Stromal cell of bone marrow (primary cell): Measurements from ENCODE around the gene KNOP1.
A peak's percentile ranks its signal among the peaks of the same experiment; 100 is the strongest.

Experiments
- DNase-seq: peaks from one replicate; pipeline ENCODE4 v3.0.0-alpha.2; 2012; ENCODE audit warnings: low read depth

The KNOP1 gene

DNA sequence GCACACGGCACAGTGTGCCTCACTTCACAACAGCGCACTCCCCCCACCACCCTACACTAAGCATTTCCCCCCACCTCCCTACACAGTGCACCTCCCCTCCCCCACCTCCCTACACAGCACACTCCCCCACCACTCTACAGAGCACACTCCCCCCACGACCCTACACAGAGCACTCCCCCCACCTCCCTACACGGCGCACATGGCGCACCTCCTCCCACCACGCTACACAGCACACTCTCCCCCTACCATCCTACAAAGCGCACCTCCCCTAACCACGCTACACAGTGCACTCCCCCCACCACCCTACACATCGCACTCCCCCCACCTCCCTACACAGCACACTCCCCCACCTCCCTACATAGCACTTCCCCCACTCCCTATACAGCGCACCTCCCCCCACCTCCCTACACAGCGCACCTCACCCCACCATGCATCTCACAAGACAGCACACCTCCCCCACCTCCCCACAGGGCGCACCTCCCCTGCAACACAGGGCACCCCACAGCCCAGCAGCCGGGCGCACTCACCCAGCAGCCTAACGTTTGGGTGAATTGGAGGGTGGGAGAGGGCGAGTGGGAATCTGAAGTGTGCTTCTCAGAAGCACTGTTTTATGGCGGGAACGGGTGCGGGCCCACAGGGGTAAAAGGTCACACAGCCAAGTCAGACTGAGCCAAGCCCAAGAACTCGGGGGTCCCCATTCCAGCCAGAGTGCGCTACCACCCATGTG, 10.3 kb downstream of the KNOP1 start:
- no peak for DNase-seq

DNA sequence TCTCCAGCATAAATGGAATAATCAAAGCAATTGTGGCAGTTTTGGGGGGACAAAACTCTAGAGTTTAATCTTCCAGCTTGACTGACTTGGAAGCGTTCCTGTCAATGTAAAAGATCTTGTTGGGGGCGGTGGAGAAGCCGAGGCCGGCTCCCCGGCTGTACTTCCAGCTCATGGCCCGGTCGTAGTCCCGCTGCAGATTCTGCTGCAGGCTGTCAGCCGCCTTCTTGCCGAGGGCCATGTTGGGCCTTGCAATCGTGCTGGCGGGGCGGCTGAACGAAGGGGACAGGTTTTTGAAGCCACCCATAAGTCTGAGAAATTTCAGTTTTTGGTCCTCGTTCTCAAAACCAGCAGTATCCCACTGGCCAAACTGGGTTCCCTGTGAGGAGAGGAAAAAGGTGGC, 11.2 kb downstream of the KNOP1 start:
- DNase-seq = no peak

DNA sequence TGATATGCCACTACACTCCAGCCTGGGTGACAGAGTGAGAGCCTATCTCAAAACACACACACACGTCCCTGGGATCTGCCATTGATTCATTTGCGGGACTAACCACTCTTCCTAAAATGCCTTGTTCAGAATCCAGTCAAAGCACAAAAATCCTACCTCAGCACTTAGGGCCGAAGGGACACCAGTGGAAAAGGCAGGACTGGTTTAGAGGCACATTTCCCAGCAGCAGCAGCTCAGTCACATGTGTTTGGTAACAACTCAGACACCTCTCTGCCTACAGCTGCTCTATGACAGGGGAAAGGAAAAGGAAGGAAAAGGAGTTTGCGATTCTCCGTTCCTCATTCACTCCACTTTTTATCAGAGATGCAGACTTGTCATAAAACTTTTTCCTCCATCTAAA, 12.2 kb downstream of the KNOP1 start:
- no peak for DNase-seq

DNA sequence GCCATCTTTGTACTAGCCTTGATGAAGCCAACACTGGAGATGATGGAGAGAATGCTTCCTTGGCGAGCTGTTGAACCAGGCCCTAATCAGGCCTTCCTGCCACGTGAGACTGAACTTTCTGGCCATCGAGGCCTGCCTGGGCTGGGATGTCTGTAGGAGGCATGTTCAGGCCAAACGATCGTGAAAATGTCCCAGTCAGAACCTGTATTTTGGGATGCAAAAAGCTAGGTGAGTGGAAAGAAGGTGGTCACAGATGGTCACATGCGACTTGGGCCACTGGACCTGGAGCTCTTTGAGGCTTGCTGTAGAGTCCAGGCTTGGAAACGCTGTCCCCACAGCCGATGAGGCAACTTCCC, 12.9 kb downstream of the KNOP1 start:
- DNase-seq = no peak

DNA sequence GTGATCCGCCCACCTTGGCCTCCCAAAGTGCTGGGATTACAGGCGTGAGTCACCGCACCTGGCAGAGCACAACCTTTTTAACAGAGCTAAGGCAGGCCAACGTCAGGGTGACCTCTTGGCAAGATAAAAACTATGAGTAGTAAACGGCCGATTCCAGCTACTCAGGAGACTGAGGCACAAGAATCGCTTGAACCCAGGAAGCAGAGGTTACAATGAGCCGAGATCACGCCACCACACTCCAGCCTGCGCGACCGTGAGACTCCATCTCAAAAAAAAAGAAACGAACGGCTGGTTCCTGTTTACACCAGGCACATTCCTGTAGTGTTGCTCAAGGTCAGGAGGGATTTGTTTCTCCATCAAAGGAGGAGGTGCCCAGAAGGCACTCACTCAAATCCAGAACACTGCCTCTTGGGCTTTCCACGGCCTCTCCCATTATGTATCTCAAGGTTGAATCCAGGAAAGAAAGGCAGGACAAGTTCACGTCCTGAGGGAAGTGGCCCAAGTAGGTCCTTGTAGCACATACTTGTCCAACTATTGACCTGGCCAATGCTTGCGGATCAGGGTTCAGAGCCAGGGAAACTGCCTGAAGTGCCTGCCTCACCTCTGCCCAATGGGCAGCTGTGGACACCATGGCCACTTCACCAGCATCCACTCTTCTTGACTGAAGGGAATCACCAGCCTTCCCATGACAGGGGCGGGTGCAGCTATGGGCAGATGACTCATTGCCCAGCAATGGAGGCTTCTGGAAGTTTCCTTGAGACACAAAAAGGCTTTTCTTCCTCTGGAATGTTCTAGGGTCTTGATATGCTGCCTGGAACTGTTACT, 13.5 kb downstream of the KNOP1 start:
- DNase-seq = no peak

DNA sequence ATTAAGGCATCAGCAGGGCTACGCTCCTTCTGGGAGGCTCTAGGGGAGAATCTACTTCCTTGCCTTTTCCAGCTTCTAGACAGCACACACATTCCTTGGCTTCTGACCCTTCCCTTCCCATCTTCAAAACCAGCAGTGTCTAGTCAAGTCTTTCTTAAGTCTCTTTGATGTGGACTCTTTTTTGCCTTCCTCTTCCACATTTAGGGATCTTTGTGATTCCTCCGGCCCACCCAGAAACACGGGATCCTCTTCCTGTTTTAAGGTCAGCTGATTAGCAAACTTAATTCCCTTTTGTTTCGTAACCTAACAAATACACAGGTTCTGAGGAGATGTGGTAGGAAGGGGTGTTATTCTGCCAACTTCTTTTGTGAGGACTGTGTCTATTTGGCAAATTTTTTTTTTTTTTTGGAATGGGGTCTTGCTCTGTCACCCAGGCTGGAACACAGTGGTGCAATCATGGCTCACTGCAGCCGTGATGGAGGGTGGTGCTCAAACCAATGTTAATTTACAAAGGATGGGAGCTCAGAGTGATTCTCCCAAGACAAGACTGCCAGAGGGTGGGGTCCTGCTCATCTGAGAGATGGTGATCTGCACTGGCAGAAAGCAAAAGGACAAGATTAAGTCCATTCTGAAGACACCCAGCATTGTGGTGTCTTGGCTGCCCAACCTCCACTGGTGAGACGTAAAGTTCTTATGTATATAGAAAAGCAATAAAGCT, 14.7 kb downstream of the KNOP1 start:
- DNase-seq = no peak

DNA sequence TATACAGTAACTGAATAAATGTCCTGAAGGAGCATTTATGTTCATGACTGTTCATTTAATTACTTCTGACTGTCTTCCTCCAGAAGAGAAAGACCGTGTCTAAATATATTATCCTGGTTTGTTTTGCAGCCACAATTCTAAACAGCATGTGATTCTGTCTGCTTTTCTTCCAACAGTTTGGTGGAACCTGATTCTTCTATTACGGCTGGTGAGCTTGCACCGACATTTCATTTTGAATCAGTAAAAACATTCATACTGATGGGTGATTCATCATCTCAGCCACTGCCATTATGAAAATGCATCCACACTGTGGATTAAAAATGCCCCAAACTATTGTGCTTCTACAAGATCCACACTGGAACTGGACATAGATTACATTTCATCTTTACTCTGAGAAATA, 16.9 kb downstream of the KNOP1 start:
- DNase-seq = no peak

DNA sequence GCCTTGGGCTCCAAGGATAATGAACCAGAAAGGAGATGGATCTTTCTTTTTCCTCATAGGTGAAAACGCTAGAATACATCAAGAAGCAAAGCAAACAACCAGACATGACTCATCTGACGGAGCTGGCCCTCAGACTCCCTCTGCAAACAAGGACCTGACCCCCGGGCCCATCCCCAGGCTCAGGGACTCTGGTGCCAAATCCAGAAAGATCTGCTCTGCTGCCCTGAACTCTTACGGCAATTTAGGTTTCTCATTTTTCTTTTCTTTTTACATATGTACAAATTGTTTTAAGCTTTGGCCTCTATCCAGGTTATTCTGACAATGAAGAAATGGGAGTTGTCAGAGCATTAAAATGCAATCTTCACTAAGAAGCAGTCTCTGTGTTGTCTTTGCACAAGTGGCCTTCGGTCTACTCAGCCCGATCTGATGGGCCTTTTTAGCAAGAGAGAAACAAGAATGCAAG, 17.7 kb downstream of the KNOP1 start:
- DNase-seq = no peak

DNA sequence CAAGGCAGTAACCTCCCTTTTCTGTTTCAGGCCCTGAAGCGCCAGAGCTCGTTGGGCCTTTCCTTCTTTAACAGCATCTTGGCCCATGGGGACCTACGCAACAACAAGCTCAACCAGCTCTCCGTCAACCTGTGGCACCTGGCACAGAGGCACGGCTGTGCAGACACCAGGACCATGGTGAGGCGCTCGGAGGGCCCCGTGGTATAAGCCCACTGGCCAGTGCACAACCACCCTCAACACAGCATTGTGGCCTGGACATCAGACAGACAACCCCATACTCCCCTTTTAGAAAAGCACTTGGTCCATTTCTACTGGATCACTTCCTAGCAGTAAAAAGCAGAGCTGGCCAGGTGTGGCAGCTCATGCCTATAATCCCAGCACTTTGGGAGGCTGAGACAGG, 18.6 kb downstream of the KNOP1 start:
- DNase-seq = no peak

DNA sequence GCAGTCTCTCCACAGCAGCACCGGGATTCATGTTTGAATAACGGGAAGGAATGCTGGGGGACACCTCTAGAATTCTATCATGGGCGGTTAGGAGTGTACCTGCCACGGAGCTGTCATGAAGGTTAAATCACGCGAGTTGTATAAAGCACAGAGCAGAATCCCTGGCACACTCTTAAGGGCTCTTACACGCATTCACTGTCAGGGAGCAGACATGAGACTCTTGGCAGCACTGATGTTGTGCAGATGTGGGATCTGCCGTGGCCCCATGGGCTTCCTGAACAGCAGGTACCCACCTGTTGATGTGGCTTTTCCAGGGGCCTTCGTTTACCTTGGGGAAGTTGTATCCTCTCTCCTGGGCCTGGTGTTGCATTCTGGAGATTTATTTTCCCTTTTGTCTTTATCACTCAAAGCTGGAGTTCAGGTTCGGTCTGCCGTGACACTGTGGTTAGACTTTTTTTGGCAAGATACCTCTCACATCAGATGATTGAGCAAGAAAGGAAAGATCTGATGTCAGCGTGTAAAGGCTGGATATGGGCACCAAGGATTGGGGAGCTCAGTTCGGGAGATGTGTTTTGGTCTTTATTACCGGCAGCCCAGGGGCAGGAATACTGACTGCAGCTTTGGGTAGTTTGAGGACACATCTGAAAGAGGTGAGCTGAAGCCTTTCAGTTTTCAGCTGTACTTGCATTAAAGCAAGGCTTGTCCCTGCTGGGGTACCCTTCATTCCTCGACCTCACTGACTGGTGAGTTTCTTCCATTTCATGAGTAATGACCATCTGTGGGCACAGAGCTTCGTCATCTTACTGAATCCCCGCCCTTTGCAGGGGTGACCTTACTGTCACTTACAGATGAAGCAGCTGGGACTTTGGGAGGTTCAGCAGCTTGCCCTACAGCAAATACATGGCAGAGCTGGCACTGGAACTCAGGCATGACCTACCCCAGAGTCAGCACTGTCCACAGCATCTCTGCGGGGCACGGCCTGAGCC, 19.3 kb downstream of the KNOP1 start:
- DNase-seq = no peak

DNA sequence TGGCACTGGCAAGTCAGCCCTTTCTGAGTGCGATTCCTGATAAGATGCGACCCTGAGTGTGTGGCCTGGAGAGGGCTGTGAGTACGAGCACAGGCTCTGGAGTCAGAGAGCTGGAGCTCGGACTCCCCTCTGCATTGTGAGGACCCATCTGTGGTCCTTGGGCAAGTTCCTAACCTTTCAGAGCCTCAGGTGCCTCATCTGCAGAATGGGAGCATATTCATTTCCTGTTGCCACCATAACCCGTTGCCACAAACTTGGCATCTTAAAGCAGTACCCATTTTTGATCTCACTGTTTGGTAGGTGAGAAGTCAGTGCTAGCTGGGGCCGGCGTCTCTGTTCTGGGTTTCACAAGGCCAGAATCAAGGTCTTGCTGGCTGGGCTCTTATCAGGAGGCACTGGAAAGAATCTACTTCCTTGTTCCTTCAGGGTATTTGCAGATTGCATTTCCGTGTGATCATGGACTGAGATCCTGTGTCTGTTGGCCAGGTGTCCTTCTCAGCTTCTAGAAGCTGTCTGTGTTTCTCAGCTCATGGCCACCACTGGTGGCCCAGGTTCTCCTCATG, 20.2 kb downstream of the KNOP1 start:
- no peak for DNase-seq

DNA sequence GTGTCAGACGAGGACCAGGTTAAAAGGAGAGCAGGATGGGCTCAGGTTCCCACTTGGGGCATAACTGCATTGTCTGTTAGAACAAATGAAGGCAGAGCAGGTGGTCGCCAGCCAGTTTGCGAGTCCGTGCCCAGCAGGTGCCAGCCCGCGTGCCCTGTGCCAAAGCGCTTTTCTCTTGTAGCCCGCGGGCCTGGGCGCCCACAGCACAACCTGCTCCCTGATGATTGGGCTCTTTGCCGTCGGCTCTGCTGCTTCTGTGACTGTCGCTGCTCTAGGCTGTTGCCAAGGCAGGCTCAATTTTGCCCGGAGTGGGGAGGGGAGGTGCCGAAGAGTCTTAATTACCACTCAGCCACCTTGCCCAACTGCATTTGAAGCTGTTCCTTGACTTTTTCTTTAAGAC, 21.1 kb downstream of the KNOP1 start:
- no peak for DNase-seq

DNA sequence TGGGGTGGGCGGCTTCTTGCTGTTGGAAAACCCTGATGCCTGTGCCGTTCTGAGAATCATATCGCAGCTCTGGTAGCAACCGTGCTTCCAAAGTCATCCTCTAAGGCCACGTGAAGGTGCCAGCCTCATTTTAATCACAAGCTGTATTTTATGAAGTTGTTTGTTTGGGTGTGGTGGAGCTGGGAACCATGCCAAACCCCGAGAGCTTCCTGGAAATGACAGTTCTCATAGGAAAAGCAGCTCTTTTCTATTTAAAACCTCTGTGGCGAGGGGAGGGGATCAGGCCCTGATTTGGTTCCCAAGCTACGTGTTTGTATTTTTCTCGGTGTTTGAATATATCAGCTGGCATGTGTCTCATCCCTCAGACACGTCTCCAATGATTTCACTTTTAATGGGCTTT, 21.7 kb downstream of the KNOP1 start:
- peak; percentile 77 for DNase-seq

DNA sequence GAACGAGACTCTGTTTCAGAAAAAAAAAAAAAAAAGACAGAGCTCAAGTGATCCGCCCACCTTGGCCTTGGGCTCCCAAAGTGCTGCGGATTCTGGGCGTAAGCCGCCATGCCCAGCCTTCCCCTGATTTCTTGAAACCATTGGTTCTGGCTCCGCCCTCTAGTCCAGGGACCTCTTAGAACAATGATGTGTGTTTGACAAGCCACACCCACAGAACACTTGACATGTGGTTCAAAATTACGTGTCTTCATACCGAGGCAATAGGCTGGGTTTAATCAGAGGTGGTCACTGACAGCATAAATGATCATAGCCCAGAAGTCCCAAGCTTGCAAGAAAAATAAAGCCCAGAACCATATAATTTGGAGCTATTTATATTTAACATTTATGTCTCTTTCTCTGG, 23.0 kb downstream of the KNOP1 start:
- DNase-seq = no peak

DNA sequence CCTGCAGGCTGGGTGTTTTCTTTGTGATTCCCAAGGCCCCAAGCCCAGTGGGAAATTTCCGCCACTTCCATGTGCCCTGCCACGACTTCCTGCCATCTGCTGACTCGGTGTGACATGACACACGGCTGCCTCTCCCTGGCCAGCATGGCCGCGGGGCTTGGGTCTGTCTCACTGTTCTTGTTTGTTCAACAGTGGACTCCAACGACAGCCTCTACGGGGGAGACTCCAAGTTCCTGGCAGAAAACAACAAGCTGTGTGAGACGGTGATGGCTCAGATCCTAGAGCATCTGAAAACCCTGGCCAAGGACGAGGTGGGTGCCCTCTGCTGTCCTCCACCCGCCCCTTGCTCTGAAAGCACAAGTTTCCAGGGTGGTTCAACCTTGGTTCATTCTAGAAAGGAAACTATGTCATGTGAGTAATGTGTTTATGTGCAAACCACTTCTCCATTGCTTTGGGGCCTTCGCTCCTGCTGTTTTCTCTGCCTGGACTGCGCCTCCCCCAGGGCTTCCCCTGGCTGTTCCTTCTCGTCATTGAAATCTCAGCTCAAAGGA, 26.8 kb downstream of the KNOP1 start:
- DNase-seq = no peak

DNA sequence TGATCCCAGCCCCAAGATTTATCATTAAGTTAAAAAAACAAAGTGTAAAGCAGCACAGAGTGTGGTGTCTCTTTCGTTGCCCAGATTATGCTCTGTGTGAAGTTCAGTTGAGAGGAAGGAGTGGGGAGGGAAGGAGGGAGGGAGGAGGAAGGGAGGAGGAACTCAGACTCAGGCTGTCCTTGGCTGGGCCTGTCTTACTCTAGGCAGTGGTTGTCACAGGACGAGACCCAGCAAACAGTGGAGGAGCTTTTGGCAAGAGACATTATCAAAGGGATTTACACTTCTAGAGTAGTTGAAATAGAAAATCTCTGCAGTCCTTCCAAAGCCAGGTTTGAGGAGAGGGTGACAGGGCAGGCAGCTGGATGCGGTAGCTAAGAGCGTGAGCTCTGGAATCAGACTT, 27.8 kb downstream of the KNOP1 start:
- DNase-seq = no peak

DNA sequence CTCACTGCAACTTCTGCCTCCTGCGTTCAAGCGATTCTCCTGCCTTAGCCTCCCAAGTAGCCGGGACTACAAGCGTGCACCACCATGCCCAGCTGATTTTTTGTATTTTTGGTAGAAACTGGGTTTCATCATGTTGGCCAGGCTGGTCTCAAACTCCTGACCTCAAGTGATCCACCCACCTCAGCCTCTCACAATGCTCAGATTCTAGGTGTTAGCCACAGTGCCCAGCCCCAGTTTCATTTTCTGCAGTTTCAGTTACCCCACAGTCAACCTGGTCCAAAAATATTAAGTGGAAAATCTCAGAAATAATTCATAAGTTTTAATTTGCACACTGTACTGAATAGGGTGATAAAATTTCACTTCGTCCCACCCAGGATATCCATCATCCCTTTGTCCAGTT, 28.7 kb downstream of the KNOP1 start:
- DNase-seq = no peak

DNA sequence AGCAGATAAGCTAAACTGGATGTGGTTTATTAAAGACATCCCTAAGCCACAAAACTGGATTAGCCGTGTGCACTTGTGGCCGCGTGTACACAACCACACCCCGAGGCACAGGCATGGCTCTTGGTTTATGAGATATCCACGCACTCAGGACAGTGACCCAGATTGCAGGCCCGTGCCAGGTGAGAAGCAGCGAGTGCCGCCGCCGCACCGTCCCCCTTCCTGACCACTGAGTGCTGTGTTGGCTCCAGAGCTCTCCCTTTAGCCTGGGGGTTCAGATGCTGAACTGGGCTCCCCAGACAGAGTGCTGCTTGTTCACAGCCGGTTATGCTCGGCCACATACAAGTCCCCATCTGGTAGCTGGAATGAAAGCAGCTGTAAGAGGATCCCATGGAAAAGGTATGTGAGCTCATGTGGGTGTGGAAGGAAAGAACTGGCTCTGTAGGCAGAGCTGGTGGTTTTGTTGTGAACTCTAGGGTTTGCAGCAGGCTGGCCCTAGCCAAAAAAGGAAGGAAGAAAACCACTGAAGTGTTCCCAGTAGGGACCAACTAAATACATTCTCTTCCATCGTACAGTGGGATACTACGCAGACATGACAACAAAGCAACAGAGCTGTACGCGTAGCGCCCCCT, 29.5 kb downstream of the KNOP1 start:
- DNase-seq = no peak

DNA sequence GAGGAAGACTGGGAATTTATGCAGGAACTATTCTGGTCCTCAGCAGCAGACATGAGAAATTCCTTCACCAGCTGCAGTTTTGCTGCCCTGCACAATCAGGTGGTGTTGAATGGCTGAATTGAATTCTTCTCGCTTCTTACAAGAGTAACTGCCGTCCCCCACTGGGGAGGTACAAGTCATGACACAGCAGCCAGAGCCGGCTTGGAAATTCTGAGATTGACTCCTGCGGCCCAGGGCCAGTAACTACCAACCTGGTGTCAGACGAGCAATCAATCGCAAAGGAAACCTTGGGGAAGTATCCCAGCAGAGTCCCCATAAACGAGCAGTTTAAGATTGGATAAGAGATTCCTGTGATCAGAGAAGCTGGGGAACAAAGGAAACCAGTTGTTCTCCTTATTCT, 30.7 kb downstream of the KNOP1 start:
- no peak for DNase-seq

DNA sequence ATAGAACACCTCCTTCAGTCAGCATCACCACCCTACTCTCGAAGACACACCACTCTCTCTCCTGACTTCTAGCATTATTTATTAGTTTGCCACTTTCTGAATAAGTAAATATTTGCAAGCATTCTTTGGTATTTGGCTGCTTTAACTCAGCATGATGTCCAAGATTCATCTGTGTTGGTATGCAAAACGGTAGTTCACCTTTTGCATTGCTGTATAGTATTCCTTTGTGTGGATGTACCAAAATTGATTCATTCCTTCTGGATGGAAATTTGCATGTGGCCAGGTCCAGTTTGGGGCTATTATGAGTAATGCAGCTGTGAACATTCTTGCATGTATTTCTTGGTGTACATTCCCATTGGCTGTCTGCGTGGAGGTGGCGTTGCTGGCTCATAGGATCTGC, 32.9 kb downstream of the KNOP1 start:
- no peak for DNase-seq
